IPS-NIHi11 (cell line): ENCODE results near the gene GMPR.

ENCODE experiments used
- DNase-seq: peaks from one replicate; pipeline ENCODE4 v3.0.0; 2012; ENCODE audit warnings: mixed read lengths, low spot score

GMPR gene

GRCh38 chr6:16302721-16303552 is 64.5 kb downstream of the GMPR start:
- DNase-seq: no peak

- DNase-seq: no peak
Observed at GRCh38 chr6:16305246-16305725, 66.9 kb downstream of the GMPR start.

GRCh38 chr6:16305788-16306187 is 67.4 kb downstream of the GMPR start:
- no peak for DNase-seq

GRCh38 chr6:16306334-16306733 is 67.9 kb downstream of the GMPR start:
- DNase-seq: no peak

- no peak for DNase-seq
Observed at GRCh38 chr6:16311763-16312162, 73.4 kb downstream of the GMPR start.

GRCh38 chr6:16313732-16314131 is 75.3 kb downstream of the GMPR start:
- DNase-seq: no peak

GRCh38 chr6:16314296-16314695 is 75.9 kb downstream of the GMPR start:
- no peak for DNase-seq

- DNase-seq: peak; percentile 77
Observed at GRCh38 chr6:16316741-16317251, 78.4 kb downstream of the GMPR start.

GRCh38 chr6:16318538-16318937 is 80.2 kb downstream of the GMPR start:
- no peak for DNase-seq

- DNase-seq: no peak
Observed at GRCh38 chr6:16318953-16319720, 80.8 kb downstream of the GMPR start.

GRCh38 chr6:16319813-16320532 is 81.6 kb downstream of the GMPR start:
- DNase-seq: no peak

GRCh38 chr6:16320533-16321340 is 82.3 kb downstream of the GMPR start:
- no peak for DNase-seq

- DNase-seq: no peak
Observed at GRCh38 chr6:16321341-16321710, 82.9 kb downstream of the GMPR start.

GRCh38 chr6:16321826-16322225 is 83.4 kb downstream of the GMPR start:
- no peak for DNase-seq

GRCh38 chr6:16322666-16323312 is 84.4 kb downstream of the GMPR start:
- DNase-seq: peak; percentile 42

GRCh38 chr6:16324184-16324583 is 85.8 kb downstream of the GMPR start:
- DNase-seq: no peak

- no peak for DNase-seq
Observed at GRCh38 chr6:16324606-16325225, 86.3 kb downstream of the GMPR start.

- DNase-seq: no peak
Observed at GRCh38 chr6:16326531-16326930, 88.1 kb downstream of the GMPR start.

GRCh38 chr6:16326971-16327776 is 88.8 kb downstream of the GMPR start:
- no peak for DNase-seq
